ENCODE results near the gene ZBTB32.
"Not testable (repeated sequence)": the region's sequence is repeated elsewhere in the genome, so short reads cannot be mapped to it uniquely, and the experiment has no call there.

Gene ZBTB32

GRCh38 chr19:35721374-35721773 is 17.0 kb downstream of the ZBTB32 start:
- DNase-seq (ENCODE audit: low read depth), result no peak
- no peak for TF ChIP-seq CTCF (conservative IDR thresholded peaks at IDR 0.05; ENCODE audit: low read depth, low read length)
- H3K4me3 ChIP-seq (ENCODE audit: low read length), result no peak overlapping the region

- no peak for DNase-seq (ENCODE audit: low read depth)
Measured at GRCh38 chr19:35722461-35722860, 18.1 kb downstream of the ZBTB32 start.

GRCh38 chr19:35722897-35723296 is 18.5 kb downstream of the ZBTB32 start:
- no peak for TF ChIP-seq CTCF (conservative IDR thresholded peaks at IDR 0.05; ENCODE audit: low read depth, low read length)
- no peak overlapping the region for H3K4me3 ChIP-seq (ENCODE audit: low read length)

More at GRCh38 chr19:35722461-35722860, 18.1 kb downstream of the ZBTB32 start:
- no peak for TF ChIP-seq CTCF (conservative IDR thresholded peaks at IDR 0.05; ENCODE audit: low read depth, low read length)
- H3K4me3 ChIP-seq (ENCODE audit: low read length), result no peak overlapping the region

DNA sequence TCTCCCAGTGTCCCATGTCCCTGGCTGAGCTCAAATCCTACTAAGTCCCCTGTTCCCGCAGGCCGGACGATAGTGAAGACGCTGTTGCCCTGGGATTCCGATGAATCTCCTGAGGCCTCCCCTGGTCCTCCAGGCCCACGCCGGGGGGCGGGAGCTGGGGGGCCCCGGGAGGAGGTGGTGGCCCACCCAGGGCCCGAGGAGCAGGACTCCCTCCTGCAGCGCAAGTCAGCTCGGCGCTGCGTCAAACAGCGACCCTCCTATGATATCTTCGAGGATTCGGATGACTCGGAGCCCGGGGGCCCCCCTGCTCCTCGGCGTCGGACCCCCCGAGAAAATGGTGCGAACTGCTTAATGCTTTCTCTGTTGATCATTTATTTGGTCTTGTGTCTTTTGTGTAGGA is 19.3 kb downstream of the ZBTB32 start:
- TF ChIP-seq CTCF (conservative IDR thresholded peaks at IDR 0.05; ENCODE audit: low read depth, low read length), result no peak
- DNase-seq (ENCODE audit: low read depth), result no peak
- no peak overlapping the region for H3K4me3 ChIP-seq (ENCODE audit: low read length)

More at GRCh38 chr19:35722897-35723296, 18.5 kb downstream of the ZBTB32 start:
- no peak for DNase-seq (ENCODE audit: low read depth)

GRCh38 chr19:35724132-35724531 is 19.8 kb downstream of the ZBTB32 start:
- H3K4me3 ChIP-seq (ENCODE audit: low read length); DNase-seq (ENCODE audit: low read depth): not testable (repeated sequence)

- DNase-seq (ENCODE audit: low read depth), result no peak
- TF ChIP-seq CTCF (conservative IDR thresholded peaks at IDR 0.05; ENCODE audit: low read depth, low read length), result no peak
- no peak overlapping the region for H3K4me3 ChIP-seq (ENCODE audit: low read length)
Measured at GRCh38 chr19:35724560-35724959, 20.2 kb downstream of the ZBTB32 start.

- TF ChIP-seq CTCF (conservative IDR thresholded peaks at IDR 0.05; ENCODE audit: low read depth, low read length), result no peak
- no peak overlapping the region for H3K4me3 ChIP-seq (ENCODE audit: low read length)
- no peak for DNase-seq (ENCODE audit: low read depth)
Measured at GRCh38 chr19:35725216-35725861, 21.0 kb downstream of the ZBTB32 start.

All from retinal pigment epithelial cell (primary cell).